Activated effector memory CD4-positive, alpha-beta T cell treated with Interleukin-2 at 50 U/mL for 16 hours (primary cell): ENCODE data around the gene SERPINB3.
"Not testable (repeated sequence)": the region's sequence is repeated elsewhere in the genome, so short reads cannot be mapped to it uniquely, and the experiment has no call there.

Source experiments
- DNase-seq: peaks from one replicate; pipeline ENCODE4 v3.0.0-alpha.2; 2020

SERPINB3 gene

DNA sequence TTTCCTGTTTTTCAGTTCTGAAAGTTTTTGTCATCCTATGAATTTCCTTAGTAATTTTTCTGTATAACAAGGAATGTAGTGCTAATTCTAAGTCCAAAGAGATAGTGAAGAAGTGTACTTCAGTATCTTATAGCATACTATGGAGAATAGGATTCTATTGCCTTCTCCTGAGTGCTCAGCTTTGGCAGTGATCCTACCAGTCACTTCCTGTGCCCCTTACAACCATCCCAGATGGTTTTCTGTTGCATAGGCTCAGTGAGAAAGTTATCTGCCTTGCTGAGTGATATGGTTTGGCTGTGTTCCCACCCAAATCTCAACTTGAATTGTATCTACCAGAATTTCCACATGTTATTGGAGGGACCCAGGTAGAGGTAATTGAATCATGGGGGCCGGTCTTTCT, 17.0 kb downstream of the SERPINB3 start:
- DNase-seq: not testable (repeated sequence)

DNA sequence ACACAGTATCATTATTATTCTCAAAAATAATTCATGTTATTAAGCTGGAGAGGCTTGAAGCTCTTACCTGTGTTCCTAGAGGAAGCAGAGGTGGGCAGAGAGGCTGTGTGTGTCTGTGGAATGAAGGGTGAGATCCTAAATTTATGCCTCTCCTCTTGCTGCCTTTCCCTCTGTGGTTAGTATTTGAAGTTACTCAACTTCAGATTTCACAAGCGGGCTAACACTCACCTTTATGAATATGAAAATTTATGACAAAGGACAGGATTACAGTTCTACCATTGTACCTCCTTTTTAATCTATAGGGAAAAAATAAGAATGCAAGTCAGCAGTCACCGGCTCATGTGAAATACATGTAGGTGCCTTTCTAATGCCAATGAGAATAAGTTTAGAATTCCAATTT, 17.6 kb downstream of the SERPINB3 start, which contains the start of gene SERPINB4:
SERPINB4 (minus strand) TSS at position 115 of the 400 bp plus-strand sequence. CDS start 679 bp downstream, outside the sequence.
- not testable (repeated sequence) for DNase-seq

DNA sequence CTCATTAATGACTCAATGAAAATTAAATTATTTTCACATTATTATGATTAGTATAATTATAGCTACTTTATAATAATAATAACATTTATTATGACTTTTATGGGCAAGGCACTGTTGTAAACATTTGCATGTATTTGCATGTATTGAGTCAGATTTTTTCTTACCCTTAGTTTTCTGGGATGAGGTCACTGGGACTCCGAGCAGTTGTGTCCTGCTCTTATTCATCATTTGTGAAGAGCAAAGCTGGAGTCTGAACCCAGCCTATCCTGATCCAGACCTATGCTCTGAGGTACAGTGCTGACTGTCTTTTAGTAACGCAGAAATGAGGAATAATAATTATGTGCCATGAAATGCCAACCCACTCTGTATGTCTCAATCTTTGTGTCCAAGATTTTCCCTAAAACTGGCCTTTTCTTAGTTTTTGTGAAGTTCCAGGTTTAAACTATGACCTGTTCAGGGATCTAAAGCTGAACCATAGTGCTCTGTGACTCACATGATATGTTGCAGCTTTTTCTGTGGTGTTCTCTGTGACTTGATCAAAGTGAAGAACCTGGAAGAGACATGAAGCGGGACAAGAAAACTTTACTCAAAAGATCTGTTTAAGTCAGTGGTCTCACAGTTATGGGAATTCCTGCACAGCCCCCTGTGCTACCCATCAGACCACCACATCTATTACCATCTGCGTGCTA, 18.9 kb downstream of the SERPINB3 start:
- DNase-seq: not testable (repeated sequence)

- DNase-seq: not testable (repeated sequence)
These were observed 20.5 kb downstream of the SERPINB3 start for GRCh38 chr18:63641157-63641680.

GRCh38 chr18:63637703-63638102, 24.0 kb downstream of the SERPINB3 start:
- no peak for DNase-seq

DNA sequence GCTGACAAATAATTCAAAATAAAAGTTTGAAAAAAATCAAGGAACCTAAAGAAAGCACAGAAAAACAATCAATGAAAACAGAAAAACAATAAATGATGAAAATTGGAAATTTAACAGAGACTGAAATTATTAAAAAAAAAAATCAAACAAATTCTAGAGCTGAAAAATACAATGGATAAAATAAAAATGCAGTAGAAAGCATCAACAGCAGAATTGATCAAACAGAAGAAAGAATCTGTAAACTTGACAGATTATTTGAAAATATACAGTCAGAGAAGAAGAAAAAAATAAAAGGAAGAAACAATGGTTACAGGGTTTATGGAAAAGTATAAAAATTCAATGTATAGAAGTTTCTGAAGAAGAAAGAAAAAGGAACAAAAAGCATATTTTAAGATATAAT, 33.9 kb downstream of the SERPINB3 start:
- no peak for DNase-seq

GRCh38 chr18:63626431-63626830, 35.3 kb downstream of the SERPINB3 start:
- no peak for DNase-seq

GRCh38 chr18:63624863-63625262, 36.8 kb downstream of the SERPINB3 start:
- DNase-seq: no peak

DNA sequence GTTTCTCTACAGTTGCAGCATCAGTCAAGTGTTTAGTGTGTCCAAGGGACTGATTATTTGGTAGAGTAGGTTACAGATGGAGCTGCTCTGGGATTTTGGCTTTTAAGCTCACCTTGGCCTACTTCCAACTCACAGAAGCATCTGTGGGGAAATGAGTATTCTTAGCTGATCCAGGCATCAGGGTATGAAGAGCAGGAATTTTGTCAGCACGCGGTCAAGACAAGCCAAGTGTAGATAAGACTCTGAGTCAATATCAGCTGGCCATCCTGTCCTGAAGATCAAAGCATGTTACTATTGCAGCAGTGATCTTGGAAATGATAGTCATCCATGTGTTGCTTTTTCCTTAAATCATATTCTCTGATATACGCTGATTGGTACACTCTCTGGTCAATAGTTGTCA, 42.0 kb downstream of the SERPINB3 start:
- no peak for DNase-seq

DNA sequence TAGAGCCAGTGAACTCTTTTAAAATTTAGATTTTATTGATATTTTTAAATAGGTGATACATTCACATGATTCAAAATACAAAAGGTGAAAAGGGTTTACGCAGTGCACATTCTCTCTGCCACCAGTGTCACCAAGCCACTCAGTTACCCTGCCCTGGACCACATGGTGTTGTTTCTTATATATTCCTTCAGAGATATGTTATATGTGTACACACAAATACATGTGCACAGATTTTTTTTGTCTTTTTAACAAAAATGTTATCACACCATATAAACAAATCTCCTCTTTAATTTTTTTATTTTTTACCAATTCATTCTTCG, 43.8 kb downstream of the SERPINB3 start:
- DNase-seq: no peak

DNA sequence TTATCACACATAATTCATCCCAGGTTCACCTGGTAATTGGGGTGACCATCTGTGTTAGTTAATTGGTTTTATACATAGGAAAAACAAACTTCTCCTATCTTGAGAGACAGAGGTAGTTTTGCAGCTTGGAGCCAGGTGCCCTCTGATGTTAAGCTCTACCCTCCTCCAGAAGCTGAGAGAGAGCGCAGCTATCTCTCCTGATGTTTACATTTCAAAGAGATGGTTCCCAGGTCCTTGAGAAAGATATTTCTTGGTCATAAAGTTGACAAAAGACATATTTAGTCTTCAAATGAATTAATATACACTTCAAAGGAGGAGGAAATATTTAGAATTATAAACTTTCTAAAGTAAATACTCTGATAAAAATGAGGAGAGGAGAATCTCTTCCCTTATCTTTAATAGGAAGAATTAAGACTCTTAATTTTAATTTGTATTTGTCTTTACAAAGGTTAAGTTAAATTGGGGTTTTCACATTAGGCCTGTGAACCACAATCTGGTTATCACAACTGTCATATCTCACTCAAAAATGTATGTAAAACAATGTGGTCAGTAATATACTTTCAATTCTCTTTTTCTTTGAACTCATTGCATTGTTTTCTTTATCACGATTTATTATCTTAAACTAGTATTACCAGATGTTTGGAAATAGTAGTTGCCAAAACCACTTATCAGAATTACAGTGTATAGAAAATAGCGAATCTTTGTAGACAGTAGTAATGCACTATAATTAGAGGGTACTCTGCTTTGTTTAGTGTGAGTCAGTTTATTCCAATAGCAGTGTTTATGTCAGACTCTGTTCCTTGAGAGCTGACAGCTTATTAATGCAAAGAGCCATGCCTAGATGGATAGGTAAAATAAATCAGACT, 44.4 kb downstream of the SERPINB3 start:
- DNase-seq: no peak

- DNase-seq: no peak
These were observed 48.3 kb downstream of the SERPINB3 start for GRCh38 chr18:63613420-63613819.

- DNase-seq: no peak
These were observed 55.2 kb downstream of the SERPINB3 start for GRCh38 chr18:63606526-63606925.
